Vagina (tissue), 2 donors: ENCODE data around the gene MORN3.
"Not testable (repeated sequence)": the region's sequence is repeated elsewhere in the genome, so short reads cannot be mapped to it uniquely, and the experiment has no call there.

ENCODE experiments used
- CTCF ChIP-seq, 3 experiments: fragments of 450-650 bp in 2 of 3; fragments of 200-600 bp in 1 of 3; sonication (generic) in 1 of 3; IDR thresholded peaks; one replicate each; pipeline ENCODE4 v1.5.1; 2017 to 2019; ENCODE audit warnings: antibody characterized with exemption in 3 of 3, mild to moderate bottlenecking in 2 of 3, moderate library complexity in 2 of 3
- POLR2A ChIP-seq, 2 donors: fragments of 450-650 bp; IDR thresholded peaks; one replicate each; pipeline ENCODE4 v1.6.1; 2017; ENCODE audit warnings: antibody characterized with exemption in 2 of 2, mild to moderate bottlenecking in 2 of 2, moderate library complexity in 2 of 2

- TF ChIP-seq CTCF, POLR2A (IDR thresholded peaks at IDR 0.05): not testable (repeated sequence)
These were observed 10.3 kb upstream of the MORN3 start for GRCh38 chr12:121679661-121680197.
